SH-SY5Y (cell line): ENCODE measurements around the gene PDLIM1.

ENCODE experiments used
- GATA2 ChIP-seq: IDR thresholded peaks from 2 replicates; pipeline ENCODE4 v1.6.1; 2011; ENCODE audit warnings: mild to moderate bottlenecking, low read depth, low read length
- GATA3 ChIP-seq: IDR thresholded peaks from 2 replicates; pipeline ENCODE4 v1.6.1; 2011; ENCODE audit warnings: low read depth, mild to moderate bottlenecking, low read length, moderate library complexity

Gene PDLIM1

DNA sequence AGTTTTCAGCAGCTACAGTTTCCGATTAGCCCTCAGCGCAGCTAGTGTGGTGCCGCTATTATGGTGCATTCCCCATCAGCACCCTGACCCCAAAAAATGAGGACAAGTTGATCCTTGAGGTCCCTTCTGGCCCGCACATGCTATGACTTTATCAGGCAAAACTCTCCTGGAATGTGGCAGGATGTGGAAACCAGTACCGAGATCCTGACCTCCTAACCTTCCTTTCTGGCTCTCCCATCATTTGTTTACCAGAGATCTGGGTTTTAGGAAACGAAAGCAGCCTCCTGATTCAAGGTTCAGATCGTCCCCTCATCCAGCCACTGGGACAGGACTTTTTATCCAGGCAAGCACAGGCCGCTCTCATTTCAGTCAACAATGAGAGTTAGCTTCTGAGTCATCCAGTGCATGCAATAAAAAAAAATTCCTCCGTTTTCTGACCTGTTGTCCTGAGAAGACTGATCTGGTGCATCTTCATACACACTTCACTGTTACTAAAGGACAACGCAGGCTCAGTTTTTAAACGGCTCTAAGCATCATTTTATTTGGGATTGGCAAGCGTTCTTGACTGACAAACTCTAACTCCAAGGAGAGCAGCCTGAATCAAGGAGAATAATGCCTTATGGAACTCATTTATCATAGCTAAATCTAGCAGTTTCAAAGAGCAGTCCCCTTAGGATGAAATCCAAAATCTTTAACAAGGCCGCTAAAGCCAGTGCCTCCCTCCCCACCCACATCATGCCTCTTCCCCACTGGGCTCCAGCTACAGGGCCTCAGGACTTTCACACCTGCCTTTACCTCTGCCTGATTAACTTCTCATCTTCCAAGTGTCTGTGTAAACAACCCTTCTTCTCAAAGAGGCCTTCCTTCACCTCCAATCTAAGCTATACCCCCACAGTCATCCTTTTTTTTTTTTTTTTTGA lies 17.1 kb downstream of the PDLIM1 start:
- no peak for TF ChIP-seq GATA3
- TF ChIP-seq GATA2: no peak

- TF ChIP-seq GATA2: no peak
- no peak for TF ChIP-seq GATA3
Observed at GRCh38 chr10:95268438-95268837, 22.4 kb downstream of the PDLIM1 start.

DNA sequence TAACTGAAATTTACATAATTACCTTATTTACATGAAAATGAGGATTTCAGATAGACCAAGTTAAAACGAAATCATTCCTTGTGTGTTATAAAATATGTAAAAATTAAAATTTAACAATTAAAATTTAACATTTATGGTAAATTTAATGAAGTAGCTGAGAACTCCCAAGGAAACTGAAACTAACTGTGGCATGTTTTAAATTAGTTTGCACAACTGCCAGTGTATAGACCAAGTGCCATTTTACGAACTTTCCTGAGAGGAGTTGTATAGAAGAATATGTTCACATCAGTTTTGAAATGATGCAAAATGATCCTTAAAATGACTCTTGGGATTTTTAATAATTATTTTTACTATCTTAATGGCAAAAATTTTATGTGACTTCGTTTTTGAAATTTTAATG lies 23.6 kb downstream of the PDLIM1 start:
- TF ChIP-seq GATA2 (no peak), GATA3 (no peak)

DNA sequence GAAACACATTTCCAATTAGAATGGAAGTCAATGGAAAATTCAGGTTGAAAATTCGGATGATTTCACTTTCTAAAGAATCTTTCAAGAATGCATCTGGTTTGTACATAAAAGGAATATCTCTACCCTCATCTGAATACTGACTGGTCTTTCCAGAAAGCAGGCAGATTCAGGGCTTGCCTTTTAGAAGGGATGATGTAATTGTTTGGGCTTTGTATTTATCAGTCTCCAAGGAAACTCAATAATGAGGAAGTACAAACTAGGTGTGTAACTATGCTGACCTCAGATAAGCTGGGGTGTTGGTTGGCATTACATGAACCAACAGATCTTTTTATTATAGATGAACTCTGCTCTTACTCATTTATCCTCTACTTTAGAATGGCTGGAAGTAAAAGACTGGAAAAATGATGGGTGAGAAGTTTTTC lies 24.1 kb downstream of the PDLIM1 start:
- TF ChIP-seq GATA2: no peak
- TF ChIP-seq GATA3: no peak

DNA sequence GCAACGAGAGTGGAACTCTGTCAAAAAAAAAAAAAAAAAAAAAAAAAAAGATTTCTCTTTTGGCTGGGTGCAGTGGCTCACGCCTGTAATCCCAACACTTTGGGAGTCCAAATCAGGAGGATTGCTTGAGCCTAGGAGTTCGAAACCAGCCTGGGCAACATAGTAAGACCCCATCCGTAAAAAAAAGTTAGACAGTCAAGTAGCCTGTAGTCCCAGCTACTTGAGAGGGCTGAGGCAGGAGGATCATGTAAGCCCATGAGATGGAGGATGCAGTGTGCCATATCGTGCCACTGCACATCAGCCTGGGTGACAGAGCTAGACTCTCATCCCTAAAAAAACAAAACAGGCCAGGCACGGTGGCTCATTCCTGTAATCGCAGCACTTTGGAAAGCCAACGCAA lies 25.2 kb downstream of the PDLIM1 start:
- TF ChIP-seq GATA3 (no peak), GATA2 (no peak)

DNA sequence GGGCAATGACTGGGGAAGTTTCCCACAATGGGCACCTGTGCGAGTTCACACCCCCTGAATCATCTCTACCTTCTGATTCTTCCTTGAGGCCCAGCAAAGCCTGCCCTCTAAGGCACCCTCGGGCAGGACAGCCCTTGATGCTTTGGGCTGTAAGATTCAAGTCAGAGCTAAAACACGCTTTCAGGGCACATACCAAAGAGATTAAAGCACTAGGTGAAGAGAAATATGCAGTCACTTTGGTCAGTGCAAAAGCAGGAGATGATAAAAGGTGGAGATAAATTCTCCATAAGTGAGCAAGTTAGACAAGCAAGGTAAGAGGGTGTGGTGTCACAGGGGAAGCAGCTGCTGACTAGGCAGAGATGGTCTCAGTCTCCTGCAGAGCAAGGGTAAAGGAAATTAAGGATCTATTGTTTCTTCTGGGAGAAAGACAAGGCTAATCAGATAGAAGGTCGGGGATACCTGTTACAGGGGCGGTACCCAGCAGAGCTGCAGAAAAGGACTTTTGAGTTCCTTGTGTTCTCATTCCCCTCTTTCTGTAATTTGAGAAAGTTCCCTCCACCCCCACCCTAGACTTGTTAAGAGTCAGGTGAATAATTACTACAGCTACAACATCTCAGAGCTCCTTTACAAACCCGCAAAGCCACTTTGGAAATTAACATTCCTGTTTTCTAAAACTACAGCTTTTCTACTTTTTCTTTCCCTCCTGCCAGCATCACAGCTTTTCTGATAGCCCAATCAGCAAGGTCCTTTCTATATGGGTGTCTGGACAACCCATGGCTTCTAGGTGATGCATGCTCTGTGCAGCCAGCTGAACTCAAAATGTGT lies 26.4 kb downstream of the PDLIM1 start:
- no peak for TF ChIP-seq GATA2

DNA sequence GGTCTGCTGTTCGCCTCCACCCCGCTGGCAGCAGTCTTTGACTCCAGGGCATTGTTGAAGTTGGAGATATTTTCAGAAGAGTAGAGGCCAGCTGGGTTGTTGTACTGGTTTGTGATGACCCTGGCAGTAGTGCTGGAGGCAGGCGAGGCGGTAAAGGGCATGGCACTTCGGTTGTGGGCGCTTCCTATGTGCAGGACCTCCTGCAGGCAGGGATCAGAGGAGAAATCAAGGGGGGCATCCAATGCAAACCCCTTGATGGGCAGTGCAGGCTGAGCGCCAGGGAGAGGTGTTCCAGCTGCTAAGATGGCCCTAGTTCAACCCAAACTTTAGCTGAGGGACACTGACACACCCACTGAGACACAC lies 27.0 kb downstream of the PDLIM1 start:
- TF ChIP-seq GATA3 (no peak), GATA2 (no peak)

- TF ChIP-seq GATA3 (no peak), GATA2 (no peak)
Observed at GRCh38 chr10:95262763-95263518, 27.9 kb downstream of the PDLIM1 start.

DNA sequence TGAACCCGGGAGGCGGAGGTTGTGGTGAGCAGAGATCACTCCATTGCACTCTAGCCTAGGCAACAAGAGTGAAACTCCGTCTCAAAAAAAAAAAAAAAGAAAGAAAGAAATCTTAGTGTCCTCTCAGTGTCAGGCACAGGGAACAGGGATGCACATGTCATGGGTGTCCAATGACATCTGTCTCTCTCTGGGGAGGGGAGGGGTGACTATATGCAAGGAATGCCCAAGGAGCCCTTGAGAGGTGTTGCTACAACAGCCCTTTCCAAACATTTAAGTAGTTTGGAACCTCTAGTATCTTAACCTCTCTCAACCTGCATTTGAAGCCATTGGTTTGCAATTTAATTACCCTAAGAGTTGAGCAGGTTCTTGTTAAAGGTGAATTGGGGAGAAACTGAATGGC lies 28.9 kb downstream of the PDLIM1 start:
- TF ChIP-seq GATA2 (no peak), GATA3 (no peak)

GRCh38 chr10:95260909-95261552 lies 29.8 kb downstream of the PDLIM1 start:
- TF ChIP-seq GATA3: no peak
- TF ChIP-seq GATA2: no peak

DNA sequence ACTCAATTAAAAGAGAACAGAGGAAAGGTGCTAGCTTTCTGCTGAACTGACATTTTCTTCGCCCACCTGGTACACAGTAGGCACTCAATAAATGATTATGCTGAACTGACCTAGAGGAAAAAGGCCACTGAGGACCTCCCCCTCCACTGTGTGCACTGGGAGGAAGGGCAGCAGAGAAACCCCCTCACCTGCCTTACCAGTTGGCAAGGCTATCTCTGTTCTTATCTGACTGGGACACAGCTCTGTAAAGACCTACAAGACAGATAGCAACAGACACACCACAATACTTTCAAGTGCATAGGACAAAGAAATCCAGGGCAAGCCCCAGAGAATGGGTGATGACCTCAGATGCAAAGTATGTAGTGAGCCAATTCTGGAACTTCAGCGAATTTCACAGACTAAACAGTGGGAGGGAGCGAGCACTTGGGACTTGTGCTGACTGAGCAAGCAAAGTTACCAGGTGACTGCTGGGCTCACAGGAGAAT lies 30.4 kb downstream of the PDLIM1 start:
- no peak for TF ChIP-seq GATA2
- TF ChIP-seq GATA3: no peak

GRCh38 chr10:95257849-95258248 lies 33.0 kb downstream of the PDLIM1 start:
- no peak for TF ChIP-seq GATA3
- TF ChIP-seq GATA2: no peak

DNA sequence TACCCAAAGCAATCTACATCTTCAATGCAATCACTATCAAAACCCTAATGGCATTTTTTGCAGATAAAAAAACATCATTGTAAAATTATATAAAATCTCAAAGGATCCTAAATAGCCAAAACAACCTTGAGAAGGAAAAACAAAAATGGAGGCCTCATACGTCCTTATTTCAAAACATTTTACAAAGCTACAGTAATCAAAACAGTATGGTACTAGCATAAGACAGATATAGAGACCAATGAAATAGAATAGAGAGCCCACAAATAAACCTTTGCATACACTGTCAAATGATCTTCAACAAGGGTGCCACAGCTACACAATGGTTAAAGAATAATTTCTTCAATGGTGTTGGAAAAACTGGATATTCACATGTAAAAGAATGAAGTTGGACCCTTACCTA lies 34.5 kb downstream of the PDLIM1 start:
- TF ChIP-seq GATA2: no peak

DNA sequence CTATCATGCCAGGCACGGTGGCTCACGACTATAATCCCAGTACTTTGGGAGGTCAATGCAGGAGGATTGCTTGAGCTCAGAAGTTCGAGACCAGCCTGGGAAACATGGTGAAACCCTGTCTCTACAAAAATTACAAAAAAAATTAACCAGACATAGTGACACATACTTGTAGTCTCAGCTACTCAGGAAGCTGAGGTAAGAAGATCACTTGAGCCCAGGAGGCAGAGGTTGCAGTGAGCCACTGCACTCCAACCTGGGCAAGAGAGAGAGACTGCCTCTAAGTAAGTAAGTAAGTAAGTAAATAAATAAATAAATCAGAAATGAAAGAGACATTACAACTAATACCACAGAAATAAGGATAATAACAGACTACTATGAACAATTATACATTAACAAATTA lies 36.2 kb downstream of the PDLIM1 start:
- TF ChIP-seq GATA2: no peak
- no peak for TF ChIP-seq GATA3
